ENCODE data around the gene SCUBE2.

The SCUBE2 gene

GRCh38 chr11:9073466-9074225 lies 17.8 kb downstream of the SCUBE2 start:
- FAIRE-seq, result no peak

DNA sequence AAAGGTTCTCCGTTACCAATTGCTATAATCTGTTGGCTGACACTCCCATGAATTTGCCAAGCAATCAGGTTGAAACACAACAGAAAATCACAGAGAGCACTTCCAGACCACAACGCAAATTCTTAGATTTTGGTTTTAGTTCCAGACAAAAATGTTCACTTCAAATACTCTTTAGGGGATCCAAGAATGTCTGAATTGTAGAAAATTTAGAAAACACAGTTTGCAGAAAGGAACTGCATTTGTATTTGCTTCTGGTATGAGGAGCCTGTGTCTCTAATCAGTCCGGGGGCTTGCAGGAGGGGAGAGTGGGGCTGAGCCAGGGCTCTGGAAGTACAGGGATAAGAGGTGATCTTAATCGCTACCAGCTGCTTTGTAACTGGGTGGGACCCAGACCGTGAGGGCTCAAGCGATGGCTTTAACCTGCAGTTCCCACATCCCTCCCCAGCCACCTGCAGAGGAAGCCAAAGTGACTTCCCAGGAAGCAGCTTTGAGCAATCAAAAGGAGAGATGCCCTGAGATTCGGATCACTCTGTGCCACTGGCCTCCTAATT lies 18.7 kb downstream of the SCUBE2 start:
- no peak for FAIRE-seq

- no peak for FAIRE-seq
These were observed 19.7 kb downstream of the SCUBE2 start for GRCh38 chr11:9071692-9072091.

DNA sequence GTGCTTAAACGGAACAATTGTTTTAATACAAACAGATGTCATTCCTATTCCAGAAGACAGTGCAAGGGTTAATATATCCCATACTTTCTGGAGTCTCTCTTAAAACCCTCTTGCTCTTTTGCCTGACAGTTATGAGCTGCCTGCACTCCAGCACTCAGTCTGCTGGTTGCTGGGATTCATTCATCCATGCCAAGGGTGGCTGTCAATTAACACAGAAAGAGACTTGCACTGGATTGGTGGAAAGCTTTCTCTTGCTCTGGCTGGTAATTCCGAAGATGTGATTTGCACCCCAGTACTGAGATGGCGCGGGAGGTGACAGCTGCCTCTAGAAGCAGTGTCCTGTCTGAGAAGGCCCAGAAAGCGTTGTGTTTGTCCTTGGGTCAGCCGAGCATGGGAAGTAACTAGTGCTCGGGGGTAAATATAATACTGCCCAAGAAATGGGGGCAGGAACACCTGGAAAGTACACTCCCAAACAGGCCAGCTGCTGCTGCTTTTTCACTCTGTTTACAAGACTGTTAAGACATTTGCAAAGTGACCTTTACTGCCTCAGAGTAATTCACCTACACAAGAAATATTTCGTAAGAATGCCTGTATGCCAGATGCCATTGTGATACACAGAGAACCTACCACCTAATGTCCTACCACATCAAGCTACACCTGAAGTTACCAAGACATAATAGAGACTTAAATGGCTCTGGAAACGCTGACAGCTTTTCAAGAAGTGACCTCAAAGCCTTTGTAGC lies 20.5 kb downstream of the SCUBE2 start:
- FAIRE-seq, result no peak

DNA sequence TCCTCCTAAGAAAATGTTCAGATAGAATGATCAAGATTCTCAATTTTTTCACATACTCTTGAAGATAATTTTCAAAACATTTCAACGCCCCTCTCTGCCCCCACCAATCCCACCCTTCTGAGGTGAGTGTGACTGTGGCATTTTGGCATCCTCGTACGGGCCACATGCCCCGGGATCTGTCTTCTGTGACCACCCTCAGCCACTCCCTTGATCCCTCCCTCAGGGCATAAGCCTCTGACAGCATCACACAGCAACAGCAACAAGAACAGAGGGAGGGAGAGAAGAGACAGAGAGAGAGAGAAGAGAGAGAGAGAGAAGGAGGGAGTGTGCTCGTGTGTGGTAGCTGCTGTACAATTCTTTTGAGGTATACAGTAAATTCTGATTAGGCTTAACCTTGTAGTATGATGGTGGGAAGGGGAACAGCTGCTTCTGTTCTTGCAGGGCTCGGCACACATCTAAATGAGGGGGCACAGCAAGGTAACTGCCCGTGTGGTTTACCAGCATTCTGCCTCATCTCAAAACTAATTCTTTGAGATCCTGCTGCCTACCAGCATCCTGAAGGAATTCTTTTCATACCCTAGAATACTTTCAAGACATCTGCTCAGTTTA lies 21.4 kb downstream of the SCUBE2 start:
- FAIRE-seq, result no peak

DNA sequence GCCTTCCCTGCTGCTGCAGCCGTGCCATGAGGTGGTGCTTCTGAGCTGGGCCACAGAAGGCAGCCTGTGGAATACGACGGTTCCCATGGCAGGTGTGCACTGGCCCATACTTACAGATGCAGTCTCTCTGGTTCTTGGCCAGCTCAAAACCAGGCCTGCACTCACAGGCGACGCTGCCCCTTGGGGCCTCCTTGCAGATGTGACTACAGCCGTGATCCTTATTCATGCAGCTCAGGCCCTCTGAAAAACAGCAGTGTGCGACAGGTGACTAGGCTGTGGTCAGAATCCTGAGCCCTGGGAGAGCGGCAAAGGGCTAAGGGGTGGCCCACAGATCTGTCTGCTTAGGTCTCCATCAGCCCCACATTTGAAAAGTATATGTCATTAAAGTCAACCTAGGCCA lies 22.1 kb downstream of the SCUBE2 start:
- FAIRE-seq, result no peak

DNA sequence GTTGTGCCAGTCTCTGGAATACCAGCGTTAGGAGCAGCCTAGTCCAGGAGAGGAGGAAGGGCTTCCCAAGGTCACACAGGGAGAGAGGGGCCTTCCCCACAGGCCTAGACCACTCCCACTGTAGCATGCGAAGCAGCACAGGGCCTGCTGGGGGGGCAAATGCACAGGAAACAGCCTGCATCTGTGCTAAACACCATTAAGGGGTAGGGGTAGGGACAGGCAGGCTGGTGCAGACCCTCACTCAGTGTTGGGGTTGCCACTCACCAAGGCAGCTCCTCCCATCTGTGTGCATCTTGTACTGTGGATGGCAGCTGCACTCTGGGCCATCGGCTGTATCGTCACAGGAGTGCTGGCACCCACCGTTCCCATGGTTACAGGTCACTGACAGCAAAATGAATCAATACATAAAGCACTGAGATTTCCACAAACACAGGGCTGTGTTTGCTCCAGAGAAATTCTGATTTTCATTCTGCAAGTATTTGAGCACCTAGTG lies 24.9 kb downstream of the SCUBE2 start:
- FAIRE-seq, result no peak

GRCh38 chr11:9065607-9066432 lies 25.6 kb downstream of the SCUBE2 start:
- no peak for FAIRE-seq

DNA sequence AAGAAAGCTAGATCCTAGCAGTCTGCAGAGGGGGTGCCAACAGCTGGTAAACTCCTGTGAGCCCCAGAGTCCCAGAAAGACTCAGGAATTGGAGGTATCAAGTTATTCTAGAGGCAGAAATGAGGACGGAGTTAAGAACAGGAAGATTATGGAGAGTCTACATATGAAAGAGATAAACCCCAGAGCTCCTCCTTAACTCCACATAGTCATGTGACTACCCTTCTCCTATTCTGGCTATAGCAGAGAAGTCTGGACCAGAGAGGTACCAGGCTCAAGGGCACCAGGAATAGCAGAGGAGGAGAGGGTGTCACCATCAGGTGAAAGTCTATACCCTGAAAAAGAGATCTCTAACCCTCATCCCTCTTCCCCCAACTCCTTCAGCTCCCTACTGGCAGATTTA lies 29.6 kb downstream of the SCUBE2 start:
- no peak for FAIRE-seq

DNA sequence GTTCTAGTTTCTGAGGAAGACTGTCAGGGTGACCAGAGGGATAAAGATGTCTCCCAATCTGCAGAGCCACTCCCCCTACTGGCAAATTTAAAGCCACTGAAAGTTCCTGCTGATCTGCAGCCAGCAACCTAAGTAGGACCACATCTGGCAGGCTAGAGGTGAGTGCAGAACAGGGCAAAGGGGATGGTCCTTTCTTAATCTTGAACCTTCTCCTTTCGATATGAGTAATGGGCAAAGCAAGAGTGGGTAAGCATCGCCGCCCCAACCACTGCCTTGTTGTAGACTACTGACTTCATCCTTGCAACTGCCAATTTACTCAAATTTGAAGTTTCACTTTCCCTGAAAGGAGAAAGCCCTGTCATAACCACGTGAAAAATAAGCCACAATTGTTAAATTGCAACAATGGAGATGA lies 30.7 kb downstream of the SCUBE2 start:
- FAIRE-seq, result no peak

DNA sequence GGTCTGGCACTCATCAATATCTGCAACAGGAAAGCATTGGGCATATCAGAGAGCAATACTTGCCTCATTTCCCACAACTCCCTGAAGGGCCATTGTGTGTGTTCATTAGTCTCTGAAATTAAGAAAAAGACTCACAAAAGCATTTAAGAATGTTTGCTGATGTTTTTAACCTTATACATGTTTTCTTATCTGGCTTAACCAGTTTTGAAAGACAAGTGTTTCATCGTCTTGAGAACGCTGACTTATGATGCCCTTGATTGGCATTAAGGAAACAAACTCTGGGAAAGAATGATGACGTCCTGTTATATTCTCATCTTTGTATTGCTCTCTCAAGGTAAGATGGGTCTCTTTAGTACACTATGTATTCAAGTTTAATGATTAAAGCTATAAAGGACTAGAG lies 32.0 kb downstream of the SCUBE2 start:
- FAIRE-seq, result no peak

GRCh38 chr11:9057888-9058287 lies 33.5 kb downstream of the SCUBE2 start:
- no peak for FAIRE-seq

GRCh38 chr11:9057007-9057406 lies 34.4 kb downstream of the SCUBE2 start:
- no peak for FAIRE-seq

DNA sequence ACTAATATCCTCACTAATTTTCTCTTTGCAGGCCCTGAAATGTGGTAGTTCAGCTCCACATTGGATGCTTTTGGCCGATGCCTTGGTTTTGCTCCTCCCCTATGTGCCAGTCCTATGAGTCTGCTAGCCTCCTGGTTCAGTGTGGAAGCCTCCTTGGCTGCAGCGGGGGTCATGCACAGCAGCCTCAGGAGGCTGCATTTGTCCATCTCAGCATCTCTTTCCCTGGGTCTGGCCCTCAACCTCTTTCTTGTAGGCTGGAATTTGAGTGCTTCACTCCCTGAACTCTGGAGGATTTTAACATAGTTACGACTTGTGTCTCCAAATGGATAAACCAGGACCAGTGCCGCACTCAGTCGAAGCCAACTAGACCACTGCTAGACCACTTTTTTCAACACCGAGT lies 34.9 kb downstream of the SCUBE2 start:
- no peak for FAIRE-seq

DNA sequence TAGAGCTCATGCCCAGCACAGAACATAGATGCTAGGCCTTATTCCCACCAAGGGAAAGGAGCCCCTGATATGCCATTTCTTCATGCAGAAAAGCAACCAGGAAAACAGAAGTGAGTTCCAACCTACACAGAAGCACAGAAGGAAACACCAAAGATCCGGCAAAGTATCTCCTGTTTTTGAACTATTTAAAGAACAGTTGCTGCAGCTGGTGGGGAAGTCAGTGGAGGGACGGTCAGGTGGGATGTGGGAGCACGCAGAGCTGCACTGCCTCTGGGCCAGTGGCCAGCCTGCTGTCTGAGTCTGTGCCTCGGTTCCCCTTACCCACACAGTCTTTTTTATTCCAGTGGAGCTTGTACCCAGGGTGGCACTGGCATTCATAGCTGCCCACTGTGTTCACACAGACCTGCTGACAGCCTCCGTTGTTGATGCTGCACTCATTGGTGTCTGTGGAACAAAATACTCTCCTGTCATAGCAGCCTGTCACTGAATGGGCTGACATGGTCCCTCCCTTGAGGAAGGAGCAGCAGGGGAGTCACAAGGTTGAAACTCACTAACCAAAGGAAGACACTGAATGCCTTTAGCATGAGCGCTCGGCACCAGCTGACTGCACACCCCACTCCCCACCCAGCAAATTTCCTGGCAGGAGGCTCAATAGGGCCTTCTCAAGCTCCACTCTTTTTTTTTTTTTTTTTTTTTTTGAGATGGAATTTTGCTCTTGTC lies 37.9 kb downstream of the SCUBE2 start:
- FAIRE-seq, result no peak

- FAIRE-seq, result no peak
These were observed 39.1 kb downstream of the SCUBE2 start for GRCh38 chr11:9052316-9052715.

DNA sequence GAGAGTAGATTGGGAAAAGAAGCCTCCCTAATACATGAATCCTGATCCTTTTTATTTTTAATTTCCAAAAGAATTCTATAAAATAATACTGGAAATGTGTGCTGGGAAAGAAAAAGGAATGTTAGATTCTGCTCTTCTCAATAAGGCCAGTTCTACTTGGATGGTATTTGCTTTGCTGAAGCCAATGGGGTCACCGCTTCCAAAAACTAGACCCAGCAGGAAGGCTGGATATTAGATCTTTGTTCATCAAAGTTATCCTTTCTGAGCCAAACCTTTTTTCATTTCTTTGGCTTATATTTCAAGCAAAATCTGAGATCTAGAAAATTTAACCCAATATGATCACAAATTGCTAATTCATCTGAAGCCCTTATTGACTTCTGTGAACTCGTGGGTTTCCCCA lies 41.4 kb downstream of the SCUBE2 start:
- FAIRE-seq, result no peak

GRCh38 chr11:9047964-9048523 lies 43.4 kb downstream of the SCUBE2 start:
- no peak for FAIRE-seq

DNA sequence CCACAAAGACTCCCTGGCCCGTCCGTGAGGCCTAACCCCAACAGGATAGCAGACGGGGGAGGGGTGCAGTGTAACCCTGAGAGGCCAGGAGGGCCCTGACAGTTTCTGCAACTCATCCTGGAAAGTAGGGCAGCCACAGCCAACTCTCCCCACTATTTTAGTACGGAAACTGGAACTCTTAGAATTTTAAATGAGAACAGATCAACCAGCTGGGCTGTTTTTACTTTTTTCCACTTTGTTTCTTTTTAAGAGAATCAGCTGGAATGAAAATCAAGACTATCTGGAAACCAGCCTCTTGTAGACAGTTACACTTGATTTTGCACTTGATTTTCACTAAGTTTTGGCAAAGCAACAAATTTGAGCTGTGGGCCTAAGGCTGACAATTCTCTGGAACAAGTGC lies 44.9 kb downstream of the SCUBE2 start:
- FAIRE-seq, result no peak

GRCh38 chr11:9042488-9042887 lies 48.9 kb downstream of the SCUBE2 start:
- no peak for FAIRE-seq

GRCh38 chr11:9041747-9042146 lies 49.7 kb downstream of the SCUBE2 start:
- FAIRE-seq, result no peak

DNA sequence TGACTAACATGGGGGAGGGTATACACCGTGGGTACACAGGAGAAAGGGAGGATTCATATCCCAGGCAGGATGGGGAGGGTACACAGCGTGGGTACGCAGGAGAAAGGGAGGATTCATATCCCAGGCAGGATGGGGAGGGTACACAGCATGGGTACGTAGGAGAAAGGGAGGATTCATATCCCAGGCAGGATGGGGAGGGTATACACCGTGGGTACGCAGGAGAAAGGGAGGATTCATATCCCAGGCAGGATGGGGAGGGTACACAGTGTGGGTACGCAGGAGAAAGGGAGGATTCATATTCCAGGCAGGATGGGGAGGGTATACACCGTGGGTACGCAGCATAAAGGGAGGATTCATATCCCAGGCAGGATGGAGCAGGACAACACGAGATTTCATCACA lies 51.0 kb downstream of the SCUBE2 start:
- no peak for FAIRE-seq

Measured in islet of Langerhans (tissue), 1 donor.